Daoy (cell line): ENCODE data around the gene DYRK2. TPM values are rescaled to one million over a fixed set of nuclear protein-coding genes. Genes with fewer than 3 reads are reported as not detected.
"Not testable (repeated sequence)": the region's sequence is repeated elsewhere in the genome, so short reads cannot be mapped to it uniquely, and the experiment has no call there.

ENCODE experiments used
- DNase-seq: peaks from one replicate; pipeline ENCODE4 v3.0.0-alpha.2; 2015; ENCODE audit warnings: low read depth
- total RNA-seq: library from RNA; depleted of rRNA; stranded (reverse); fragments of >200 nt; shearing (Covaris generic); gene quantifications from 2 replicates; pipeline ENCODE4 v1.2.3, GENCODE V29; 2014

Gene DYRK2
- total RNA-seq, 1 experiment from 2014 or later = 31.3 TPM

DNA sequence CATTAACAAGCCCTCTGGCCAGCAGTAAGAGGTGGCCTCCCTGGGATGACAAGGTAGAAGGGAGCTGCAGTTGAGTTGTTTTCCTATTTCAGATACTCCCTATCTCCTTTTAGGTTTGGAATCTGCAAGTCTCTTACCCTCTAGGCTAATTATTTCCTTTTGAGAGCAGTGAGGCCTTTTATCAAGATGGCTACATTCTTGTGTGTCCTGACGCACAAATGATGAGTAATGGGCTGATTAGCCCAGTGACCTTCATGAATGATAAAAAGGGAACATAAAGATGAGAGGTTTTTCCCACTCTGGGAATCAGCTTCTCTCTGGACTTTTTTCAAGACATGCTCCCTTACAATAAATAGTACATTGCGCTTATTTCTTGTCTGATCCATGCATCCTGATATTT is 22.9 kb downstream of the DYRK2 start:
- peak; percentile 58 for DNase-seq

GRCh38 chr12:67671892-67672291 is 23.3 kb downstream of the DYRK2 start:
- no peak for DNase-seq

GRCh38 chr12:67672507-67672906 is 24.0 kb downstream of the DYRK2 start:
- not testable (repeated sequence) for DNase-seq

GRCh38 chr12:67673509-67673908 is 25.0 kb downstream of the DYRK2 start:
- not testable (repeated sequence) for DNase-seq

- DNase-seq = no peak
Measured at GRCh38 chr12:67674417-67674816, 25.9 kb downstream of the DYRK2 start.

- DNase-seq = peak; percentile 41
Measured at GRCh38 chr12:67676624-67677023, 28.1 kb downstream of the DYRK2 start.

GRCh38 chr12:67677166-67677565 is 28.6 kb downstream of the DYRK2 start:
- peak; percentile 74 for DNase-seq

GRCh38 chr12:67681105-67681778 is 32.7 kb downstream of the DYRK2 start:
- DNase-seq = peak; percentile 81

- DNase-seq = no peak
Measured at GRCh38 chr12:67681941-67682620, 33.5 kb downstream of the DYRK2 start.

GRCh38 chr12:67689385-67689784 is 40.8 kb downstream of the DYRK2 start:
- DNase-seq = no peak

GRCh38 chr12:67690656-67691055 is 42.1 kb downstream of the DYRK2 start:
- no peak for DNase-seq

GRCh38 chr12:67691220-67691619 is 42.7 kb downstream of the DYRK2 start:
- no peak for DNase-seq

GRCh38 chr12:67692135-67692534 is 43.6 kb downstream of the DYRK2 start:
- no peak for DNase-seq

GRCh38 chr12:67692966-67693365 is 44.4 kb downstream of the DYRK2 start:
- no peak for DNase-seq

DNA sequence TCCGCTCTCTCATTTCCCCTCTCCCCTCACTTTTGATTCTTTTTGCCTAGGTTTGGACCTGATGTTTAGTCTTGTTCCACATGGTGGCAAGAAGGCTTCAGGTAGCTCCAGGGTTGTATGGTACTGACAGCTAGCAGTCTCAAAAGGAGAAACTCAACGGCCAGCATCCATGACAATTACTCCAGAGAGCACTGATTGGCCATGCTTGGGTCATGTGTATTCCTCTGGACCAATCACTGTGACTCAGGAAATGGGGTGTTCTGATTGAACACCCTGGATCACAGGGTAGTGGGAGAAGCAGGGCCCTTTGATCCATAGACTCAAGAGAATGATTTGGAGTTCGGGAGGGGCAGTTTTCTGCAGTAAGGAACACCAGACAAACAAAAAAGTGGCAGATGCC is 45.3 kb downstream of the DYRK2 start:
- DNase-seq = no peak

DNA sequence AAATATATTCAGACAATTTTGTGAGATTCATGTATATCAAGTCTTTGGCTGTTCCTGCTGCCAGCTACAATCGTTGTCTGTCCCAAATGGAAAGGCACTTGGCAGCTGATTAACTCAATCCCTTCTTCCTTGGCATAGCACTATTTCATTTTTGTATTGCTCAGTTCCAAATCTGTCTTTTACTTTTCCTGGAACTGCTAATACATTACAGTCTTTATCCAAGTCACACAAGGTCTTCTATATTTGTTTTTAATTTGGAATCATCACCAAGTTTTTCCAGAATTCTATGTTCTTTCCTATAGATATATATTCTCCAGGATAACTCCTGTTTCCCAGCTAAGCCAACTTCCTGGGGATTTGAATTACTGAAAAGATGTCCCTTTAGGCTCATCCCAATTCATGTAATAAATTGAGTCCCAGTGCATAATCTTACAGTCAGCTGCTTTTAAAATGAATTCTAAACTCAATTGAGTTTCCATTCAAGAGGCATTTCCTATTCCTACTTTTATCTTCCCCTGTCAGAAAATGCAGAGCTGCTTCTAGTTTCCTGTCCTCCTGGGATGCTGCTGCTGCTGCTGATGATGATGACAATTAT is 45.9 kb downstream of the DYRK2 start:
- DNase-seq = no peak

- DNase-seq = no peak
Measured at GRCh38 chr12:67695974-67696373, 47.4 kb downstream of the DYRK2 start.

- no peak for DNase-seq
Measured at GRCh38 chr12:67697443-67697842, 48.9 kb downstream of the DYRK2 start.

GRCh38 chr12:67697967-67698366 is 49.4 kb downstream of the DYRK2 start:
- DNase-seq = no peak

GRCh38 chr12:67698672-67699581 is 50.4 kb downstream of the DYRK2 start:
- peak; percentile 86 for DNase-seq

DNA sequence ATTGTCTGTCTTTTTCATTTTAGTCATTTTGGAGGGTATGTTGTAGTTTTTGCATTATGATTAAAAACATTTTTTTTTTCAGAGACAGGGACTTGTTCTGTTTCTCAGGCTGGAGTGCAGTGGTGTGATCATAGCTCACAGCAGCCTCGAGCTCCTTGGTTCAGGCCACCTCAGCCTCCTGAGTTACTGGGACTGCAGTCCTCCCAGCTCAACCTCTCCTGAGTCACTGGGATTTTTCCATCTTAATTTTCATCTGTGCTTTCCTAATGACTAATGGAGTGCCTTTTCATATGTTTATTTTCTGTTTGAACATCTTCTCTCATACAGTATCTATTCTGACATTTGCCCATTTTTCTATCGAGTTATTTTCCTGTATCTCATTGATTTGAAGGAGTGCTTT is 52.6 kb downstream of the DYRK2 start:
- DNase-seq = peak; percentile 56

GRCh38 chr12:67702136-67702535 is 53.6 kb downstream of the DYRK2 start:
- no peak for DNase-seq
